ENCODE data around the gene SEC62. TPM values are rescaled to one million over a fixed set of nuclear protein-coding genes. Genes with fewer than 3 reads are reported as not detected.

Gene SEC62
- total and polyA plus RNA-seq, 7 donors = 38.1 to 78.2 (median 68.8) TPM

GRCh38 chr3:169952045-169952444 lies 14.6 kb upstream of the SEC62 start:
- peaks cover 0 to 3% (median 0%) of the 10 kb centered on the region in 3 donors for H3K27me3 ChIP-seq (ENCODE audit: insufficient read depth in 3 of 3, low read length in 2 of 3)
- TF ChIP-seq, protein P1, sequence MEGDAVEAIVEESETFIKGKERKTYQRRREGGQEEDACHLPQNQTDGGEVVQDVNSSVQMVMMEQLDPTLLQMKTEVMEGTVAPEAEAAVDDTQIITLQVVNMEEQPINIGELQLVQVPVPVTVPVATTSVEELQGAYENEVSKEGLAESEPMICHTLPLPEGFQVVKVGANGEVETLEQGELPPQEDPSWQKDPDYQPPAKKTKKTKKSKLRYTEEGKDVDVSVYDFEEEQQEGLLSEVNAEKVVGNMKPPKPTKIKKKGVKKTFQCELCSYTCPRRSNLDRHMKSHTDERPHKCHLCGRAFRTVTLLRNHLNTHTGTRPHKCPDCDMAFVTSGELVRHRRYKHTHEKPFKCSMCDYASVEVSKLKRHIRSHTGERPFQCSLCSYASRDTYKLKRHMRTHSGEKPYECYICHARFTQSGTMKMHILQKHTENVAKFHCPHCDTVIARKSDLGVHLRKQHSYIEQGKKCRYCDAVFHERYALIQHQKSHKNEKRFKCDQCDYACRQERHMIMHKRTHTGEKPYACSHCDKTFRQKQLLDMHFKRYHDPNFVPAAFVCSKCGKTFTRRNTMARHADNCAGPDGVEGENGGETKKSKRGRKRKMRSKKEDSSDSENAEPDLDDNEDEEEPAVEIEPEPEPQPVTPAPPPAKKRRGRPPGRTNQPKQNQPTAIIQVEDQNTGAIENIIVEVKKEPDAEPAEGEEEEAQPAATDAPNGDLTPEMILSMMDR (IDR thresholded peaks at IDR 0.05) = no peak
- WGBS, 3 donors = 94 to 97% (median 97%) methylated on average over 1 of the region's 1 CpG
- no peaks in the 10 kb centered on the region for H3K4me1 ChIP-seq
- DNase-seq (no peak), ATAC-seq (no peak)
- H3K9me3 ChIP-seq = no peaks in the 10 kb centered on the region
- H3K36me3 ChIP-seq (ENCODE audit: insufficient read depth in 1 of 2, low read depth in 1 of 2) = no peaks in the 10 kb centered on the region
- no peak overlapping the region for H3K27ac ChIP-seq
- intact Hi-C loops (cut with DNase I) = no loop called here
- no peak overlapping the region for H3K4me3 ChIP-seq

- Histone ChIP-seq H3K27ac (no peak overlapping the region), H3K4me1 (no peaks in the 10 kb centered on the region), H3K36me3 (ENCODE audit: insufficient read depth in 1 of 2, low read depth in 1 of 2) (no peaks in the 10 kb centered on the region), H3K9me3 (no peaks in the 10 kb centered on the region), H3K4me3 (no peak overlapping the region), H3K27me3 (ENCODE audit: insufficient read depth in 3 of 3, low read length in 2 of 3) (peaks cover 0 to 3% (median 0%) of the 10 kb centered on the region in 3 donors)
- ATAC-seq = no peak
- DNase-seq = no peak
- TF ChIP-seq, protein P1 (IDR thresholded peaks at IDR 0.05) = no peak
- intact Hi-C loops (cut with DNase I) = no loop called here
- WGBS, 3 donors = 89 to 92% (median 92%) methylated on average over 3 of the region's 3 CpGs
These were observed 13.0 kb upstream of the SEC62 start for GRCh38 chr3:169953462-169954141.

DNA sequence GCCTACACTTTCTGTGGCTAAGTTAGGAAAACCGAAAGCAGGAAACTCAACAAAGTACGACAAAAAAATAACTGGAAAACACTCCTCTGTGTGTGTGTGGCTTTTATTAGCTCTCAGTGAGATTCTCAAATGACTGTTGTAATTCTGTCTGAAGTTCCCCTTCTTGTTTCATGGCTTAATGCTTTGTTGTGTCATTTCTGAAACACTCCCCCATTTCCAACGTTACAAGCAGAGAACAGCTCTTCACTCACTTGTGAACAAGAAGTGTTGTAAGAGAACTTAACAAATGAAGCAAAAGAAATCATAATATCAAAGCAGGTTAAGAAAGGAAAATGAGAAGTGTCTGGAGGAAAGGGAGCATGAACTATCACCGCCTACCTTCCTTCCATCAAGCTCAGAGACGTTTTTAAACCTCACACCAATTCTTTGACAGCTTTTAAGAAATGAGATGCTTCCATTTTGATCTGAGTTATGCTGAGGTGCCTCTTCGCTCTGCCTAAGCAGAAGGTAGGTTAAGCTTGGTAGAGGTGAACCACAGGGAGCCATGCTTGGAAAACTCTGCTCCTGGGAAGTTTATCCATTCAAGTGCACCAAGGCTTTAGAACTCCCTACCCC lies 12.4 kb upstream of the SEC62 start:
- WGBS, 3 donors = 49 to 56% (median 56%) methylated on average over 6 of the region's 6 CpGs
- TF ChIP-seq, protein P1 (IDR thresholded peaks at IDR 0.05) = no peak
- Histone ChIP-seq H3K4me1 (no peaks in the 10 kb centered on the region), H3K27me3 (ENCODE audit: insufficient read depth in 3 of 3, low read length in 2 of 3) (peaks cover 0 to 3% (median 0%) of the 10 kb centered on the region in 3 donors), H3K36me3 (ENCODE audit: insufficient read depth in 1 of 2, low read depth in 1 of 2) (no peaks in the 10 kb centered on the region), H3K9me3 (no peaks in the 10 kb centered on the region), H3K4me3 (no peak overlapping the region), H3K27ac (no peak overlapping the region)
- intact Hi-C loops (cut with DNase I) = no loop called here
- ATAC-seq (no peak), DNase-seq (no peak)

DNA sequence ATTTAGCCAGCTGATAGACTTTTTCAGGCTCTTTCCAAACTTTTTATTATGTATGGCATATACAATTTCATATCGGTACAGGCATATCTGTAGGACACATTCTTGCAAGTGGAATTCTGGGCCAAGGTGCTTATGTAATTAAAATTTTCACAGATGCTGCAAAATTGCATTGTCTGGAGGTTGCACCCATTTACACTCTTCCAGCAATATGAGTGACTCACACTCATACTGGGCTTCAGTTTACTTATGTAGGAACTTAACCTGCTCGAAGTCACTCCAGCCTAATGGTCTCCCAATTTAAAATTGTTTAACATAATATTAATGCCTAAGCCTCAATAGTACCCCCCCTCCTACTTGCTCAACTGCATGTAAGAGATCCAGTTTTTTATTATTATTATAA lies 11.2 kb upstream of the SEC62 start:
- no peak for DNase-seq
- WGBS, 3 donors = 80 to 81% (median 81%) methylated on average over 2 of the region's 2 CpGs
- ATAC-seq = no peak
- no peaks in the 10 kb centered on the region for H3K36me3 ChIP-seq (ENCODE audit: insufficient read depth in 1 of 2, low read depth in 1 of 2)
- H3K27me3 ChIP-seq (ENCODE audit: insufficient read depth in 3 of 3, low read length in 2 of 3) = peaks cover 0 to 3% (median 0%) of the 10 kb centered on the region in 3 donors
- no peak overlapping the region for H3K27ac ChIP-seq
- intact Hi-C loops (cut with DNase I) = no loop called here
- no peaks in the 10 kb centered on the region for H3K9me3 ChIP-seq
- TF ChIP-seq, protein P1 (IDR thresholded peaks at IDR 0.05) = no peak
- H3K4me1 ChIP-seq = no peaks in the 10 kb centered on the region
- H3K4me3 ChIP-seq = no peak overlapping the region
